Adrenal gland (tissue), 12 donors: ENCODE data around the gene NDUFS5. TPM values are rescaled to one million over a fixed set of nuclear protein-coding genes. Genes with fewer than 3 reads are reported as not detected.

Source experiments
- DNase-seq, 7 donors: peaks; one replicate each; pipeline ENCODE4 v3.0.0-alpha.2; 2019 to 2020
- H3K27ac ChIP-seq, 5 donors: fragments of 200-600 bp; sonication (generic) in 4 of 5; 1 replicate in 3 of 5; 2 replicates in 2 of 5; pipeline versions ENCODE4 v1.5.1 to v1.8.0; 2016 to 2020; ENCODE audit warnings: mild to moderate bottlenecking in 1 of 5
- H3K27me3 ChIP-seq: fragments of 200-600 bp; 2 replicates; pipeline ENCODE4 v1.8.0; 2021
- H3K36me3 ChIP-seq, 2 donors: fragments of 200-600 bp; replicated peaks in 1 of 2; 1 replicate in 1 of 2; 2 replicates in 1 of 2; pipeline versions ENCODE4 v1.5.1 to v1.8.0; 2018 to 2022
- H3K4me1 ChIP-seq, 2 donors: fragments of 200-600 bp; replicated peaks in 1 of 2; 1 replicate in 1 of 2; 2 replicates in 1 of 2; pipeline versions ENCODE4 v1.5.1 to v1.8.0; 2018 to 2021
- H3K4me3 ChIP-seq, 4 donors: fragments of 200-600 bp; sonication (generic) in 3 of 4; one replicate each; pipeline ENCODE4 v1.5.1; 2016 to 2018
- H3K9me3 ChIP-seq, 3 donors: fragments of 200-600 bp; sonication (generic) in 1 of 3; replicated peaks in 1 of 3; 1 replicate in 2 of 3; 2 replicates in 1 of 3; pipeline versions ENCODE4 v1.5.1 to v1.8.0; 2016 to 2021
- CTCF ChIP-seq, 6 experiments: fragments of 450-650 bp in 4 of 6; fragments of 200-600 bp in 2 of 6; sonication (generic) in 1 of 6; IDR thresholded peaks; 1 replicate in 5 of 6; 2 replicates in 1 of 6; pipeline versions ENCODE4 v1.5.1 to v1.8.0; 2016 to 2021; ENCODE audit warnings: antibody characterized with exemption in 6 of 6, mild to moderate bottlenecking in 2 of 6, moderate library complexity in 1 of 6
- POLR2A ChIP-seq, 2 donors: fragments of 450-650 bp; IDR thresholded peaks; one replicate each; pipeline ENCODE4 v1.6.1; 2017; ENCODE audit warnings: antibody characterized with exemption in 2 of 2, mild to moderate bottlenecking in 2 of 2, moderate library complexity in 1 of 2
- WGBS, 4 donors: extraction: QIAGEN DNeasy Blood & Tissue Kit in 2 of 4; methylation state at CpG; one replicate each; pipeline versions ENCODE4 v1.1.5 to v1.1.7; 2013 to 2017; 5-methylcytosine and 5-hydroxymethylcytosine counted together
- intact Hi-C, 2 donors: fragments of 100-400 bp; cut with DNase I; formaldehyde crosslinking; loops; one replicate each; pipeline versions ENCODE4 v1.14.1 to v1.15.0; 2022 to 2023
- polyA plus RNA-seq, 3 donors: library from polyadenylated mRNA; stranded (reverse); fragments of 200-250 nt in 2 of 3; fragments of 350-450 nt in 1 of 3; fragmentation: Illumina TruSeq in 1 of 3; extraction: RNeasy Lipid Tissue Mini Kit (QIAGEN cat#74804) in 1 of 3; gene quantifications; one replicate each; pipeline ENCODE4 v1.2.3, GENCODE V29; 2013 to 2014
- total RNA-seq, 9 donors: library from RNA; depleted of rRNA in 4 of 9; stranded (reverse); fragments of >200 nt in 4 of 9; fragments of 120-200 nt in 1 of 9; fragmentation: NEBNext Ultra II Directional in 1 of 9; extraction: Animal tissue kit (Norgen Biotek cat#: 25700) in 1 of 9; gene quantifications; one replicate each; pipeline versions ENCODE4 v1.1.0 to v1.2.4, GENCODE V29; 2013 to 2023
- donor health status: healthy with polysubstance abuse.
- donor health status: Bipolar disorder and iron deficiency.
- donor health status: DM: yes; HTN: yes; CAD: no.
- donor health status: DM: no; HTN: no; CAD: no.
- donor health status: DM: no; HTN: no; CAD: no.
- donor health status: DM: yes; HTN: yes; CAD: no.

Gene NDUFS5
- total and polyA plus RNA-seq, 12 donors = 201 to 1,638 (median 408) TPM

DNA sequence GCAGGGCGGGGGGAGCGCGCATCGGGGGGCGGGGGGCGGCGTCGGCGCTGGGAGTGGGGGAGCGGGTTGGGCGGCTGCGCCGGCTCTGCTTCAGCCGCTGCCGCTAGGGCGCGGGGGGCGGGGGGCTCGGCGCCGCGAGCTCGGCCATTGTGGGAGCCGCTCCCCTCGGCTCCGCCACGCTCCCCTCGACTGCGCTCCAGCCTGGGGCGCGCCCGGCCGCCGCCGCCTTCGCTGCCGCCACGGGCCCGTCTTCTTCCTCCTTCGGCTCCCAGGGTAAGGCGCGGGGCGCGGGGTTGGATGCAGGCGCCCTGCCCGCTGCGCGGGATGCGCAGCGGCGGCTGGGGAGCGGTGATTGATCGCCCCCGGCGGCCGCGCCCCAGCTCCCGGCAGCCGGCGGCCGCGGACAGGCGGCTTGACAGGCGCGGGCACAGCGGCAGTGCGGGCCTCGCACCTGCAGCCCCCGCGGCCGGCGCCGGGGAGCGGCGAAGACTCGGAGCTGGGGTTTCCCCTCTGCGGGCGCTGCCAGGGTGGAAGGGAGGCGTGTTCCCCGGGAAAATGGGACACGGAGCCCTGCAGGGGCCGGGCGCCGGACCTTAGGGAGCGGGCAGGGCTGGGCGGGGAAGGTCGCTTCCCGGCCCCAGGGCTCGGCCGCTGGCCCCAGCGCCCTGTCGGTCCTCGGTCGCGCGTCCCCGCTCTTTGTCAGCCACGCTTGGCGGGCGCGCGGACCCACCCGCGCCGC, 55.3 kb downstream of the NDUFS5 start:
- peaks cover 10 to 12% of the 10 kb centered on the region in 2 donors for H3K4me1 ChIP-seq
- intact Hi-C loops = loop anchor here in 1 of 2 donors (10.0 kb wide), 1 partner anchor 207 kb away; the partner anchor contains the start of gene MYCBP
- WGBS, 4 donors = 0 to 1% (median 0%) methylated on average over 23 to 102 of the region's 105 CpGs; no CpG with 5 or more reads in 1 of the 4 donors
- DNase-seq = peak in 1 of 7 donors; percentile 36
- H3K4me3 ChIP-seq = peak overlapping the region in 2 of 4 donors; percentile 40 to 85
- H3K27me3 ChIP-seq = no peaks in the 10 kb centered on the region
- no peaks in the 10 kb centered on the region for H3K36me3 ChIP-seq
- H3K9me3 ChIP-seq = no peaks in the 10 kb centered on the region
- peak overlapping the region in 2 of 5 donors; percentile 38 to 73 for H3K27ac ChIP-seq
- TF ChIP-seq POLR2A (IDR thresholded peaks at IDR 0.05) (no peak), CTCF (IDR thresholded peaks at IDR 0.05) (no peak)

DNA sequence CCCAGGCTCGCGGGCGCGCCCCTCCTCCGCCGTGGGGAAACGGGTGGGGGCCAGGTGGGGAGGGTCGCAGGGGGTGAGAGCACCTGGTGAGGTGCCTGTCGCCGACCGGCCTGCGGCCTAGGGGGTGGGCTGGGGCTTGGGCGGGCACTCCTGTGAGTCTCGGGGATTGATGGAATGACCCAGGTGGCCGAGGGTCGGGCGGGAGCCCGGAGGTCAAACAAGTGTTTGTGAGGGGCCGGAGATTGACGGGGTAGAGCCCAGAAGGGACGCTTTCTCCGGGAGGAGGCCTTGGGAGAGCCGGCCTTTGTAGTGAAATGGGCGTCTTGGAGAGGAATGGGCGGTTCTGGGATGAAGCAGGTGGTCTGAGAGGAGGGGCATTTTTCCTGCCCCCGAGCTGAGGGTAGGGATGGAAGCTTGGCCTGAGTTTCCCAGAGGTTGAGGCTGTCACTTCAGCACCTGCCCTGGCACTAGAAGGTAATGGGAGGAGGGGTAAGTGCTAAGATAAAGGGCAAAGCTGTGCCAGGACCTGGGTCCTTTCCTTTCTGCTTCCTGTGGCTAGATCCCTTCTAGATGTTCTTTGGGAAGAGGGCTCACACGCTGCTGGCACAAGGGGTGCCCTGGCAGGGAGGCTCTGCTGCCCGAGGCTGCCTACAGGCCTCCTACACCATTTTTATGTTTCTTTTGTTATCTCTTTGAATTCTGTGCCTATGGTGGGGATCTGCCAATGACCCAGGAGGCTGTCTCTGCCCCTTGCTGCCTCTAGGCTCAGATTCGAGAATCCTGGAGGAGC, 56.1 kb downstream of the NDUFS5 start:
- DNase-seq = no peak
- intact Hi-C loops = loop anchor here in 1 of 2 donors (10.0 kb wide), 1 partner anchor 207 kb away; the partner anchor contains the start of gene MYCBP
- Histone ChIP-seq H3K9me3 (no peaks in the 10 kb centered on the region), H3K4me3 (peak overlapping the region in 2 of 4 donors; percentile 40 to 85), H3K36me3 (no peaks in the 10 kb centered on the region), H3K27me3 (no peaks in the 10 kb centered on the region), H3K27ac (peak overlapping the region in 2 of 5 donors; percentile 30 to 73), H3K4me1 (peaks cover 4% of the 10 kb centered on the region in 2 donors)
- WGBS, 4 donors = 28 to 46% (median 37%) methylated on average over 15 to 29 of the region's 29 CpGs
- TF ChIP-seq POLR2A (IDR thresholded peaks at IDR 0.05) = no peak
- TF ChIP-seq CTCF (IDR thresholded peaks at IDR 0.05) = no peak

DNA sequence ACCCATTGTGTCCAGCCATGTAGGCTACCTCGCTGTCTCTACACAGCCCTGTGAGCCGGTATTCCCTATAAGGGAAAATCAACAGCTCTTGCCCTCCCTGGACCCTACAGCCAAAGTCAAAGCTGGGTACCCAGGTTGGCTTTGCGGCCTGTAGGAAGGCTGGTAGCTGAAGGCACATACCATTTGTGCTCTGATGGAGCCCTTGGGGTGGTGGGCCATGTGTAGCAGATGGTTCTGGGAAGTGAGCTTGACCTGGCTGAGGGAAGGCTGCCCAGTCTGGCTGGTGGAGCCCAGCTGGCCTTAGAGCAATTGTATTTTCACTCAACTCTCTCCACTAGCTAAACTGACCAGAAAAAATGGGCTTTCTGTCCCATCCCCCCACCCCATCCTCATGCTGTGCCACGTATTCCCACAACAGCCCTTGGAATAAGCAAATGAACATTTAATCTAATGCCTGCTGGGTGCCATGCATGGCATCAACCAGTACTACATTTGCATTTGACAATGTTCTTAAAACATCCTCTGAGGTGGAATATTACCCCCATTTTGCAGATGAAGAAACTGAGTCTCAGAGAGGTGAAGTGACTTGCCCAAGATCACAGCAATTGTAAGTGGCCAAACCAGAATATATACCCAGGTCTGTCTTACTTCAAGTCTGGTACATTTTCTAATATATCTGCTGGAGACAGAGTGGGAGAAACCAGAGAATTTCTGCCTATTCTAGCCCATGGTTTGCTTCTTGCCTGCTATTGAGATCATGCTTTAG, 56.8 kb downstream of the NDUFS5 start:
- intact Hi-C loops = loop anchor here in 1 of 2 donors (10.0 kb wide), 1 partner anchor 208 kb away; the partner anchor contains the start of gene MYCBP

DNA sequence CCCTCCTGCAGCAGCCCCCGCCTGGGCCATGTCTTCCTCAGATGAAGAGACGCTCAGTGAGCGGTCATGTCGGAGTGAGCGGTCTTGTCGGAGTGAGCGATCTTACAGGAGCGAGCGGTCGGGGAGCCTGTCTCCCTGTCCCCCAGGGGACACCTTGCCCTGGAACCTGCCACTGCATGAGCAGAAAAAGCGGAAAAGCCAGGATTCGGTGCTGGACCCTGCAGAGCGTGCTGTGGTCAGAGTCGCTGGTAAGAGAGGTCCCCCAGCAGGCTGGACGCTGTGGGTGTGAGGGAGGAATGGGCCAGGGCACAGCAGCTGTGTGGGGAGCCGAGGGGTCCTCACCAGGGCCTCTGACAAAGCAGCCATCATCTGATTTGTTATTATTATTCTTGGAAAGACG, 58.0 kb downstream of the NDUFS5 start:
- Histone ChIP-seq H3K9me3 (no peaks in the 10 kb centered on the region), H3K4me1 (peaks cover 4 to 5% of the 10 kb centered on the region in 2 donors), H3K4me3 (no peak overlapping the region), H3K27ac (no peak overlapping the region), H3K27me3 (no peaks in the 10 kb centered on the region), H3K36me3 (no peaks in the 10 kb centered on the region)
- DNase-seq = no peak
- no peak for TF ChIP-seq CTCF (IDR thresholded peaks at IDR 0.05)
- no peak for TF ChIP-seq POLR2A (IDR thresholded peaks at IDR 0.05)
- WGBS, 4 donors = 85 to 95% (median 93%) methylated on average over 15 to 17 of the region's 17 CpGs
- intact Hi-C loops = loop anchor here in 1 of 2 donors (10.0 kb wide), 1 partner anchor 209 kb away; the partner anchor contains the start of gene MYCBP

More for the DNA sequence above, 56.8 kb downstream of the NDUFS5 start:
- DNase-seq = no peak
- H3K4me1 ChIP-seq = peaks cover 4% of the 10 kb centered on the region in 2 donors
- no peak for TF ChIP-seq POLR2A (IDR thresholded peaks at IDR 0.05)
- no peak overlapping the region for H3K4me3 ChIP-seq
- H3K36me3 ChIP-seq = no peaks in the 10 kb centered on the region
- 96 to 100% (median 98%) methylated on average over 2 to 4 of the region's 4 CpGs for WGBS, 4 donors
- no peaks in the 10 kb centered on the region for H3K9me3 ChIP-seq
- no peaks in the 10 kb centered on the region for H3K27me3 ChIP-seq
- H3K27ac ChIP-seq = peak overlapping the region in 1 of 5 donors; percentile 34

Other genes with a start within 250 kb of the NDUFS5 start
- gene RRAGC, start 166.6 kb upstream of the NDUFS5 start, total RNA-seq = 10 to 100 TPM in 8 of 9 donors, 1 to 10 TPM in 1; 8.8 to 27.7 (median 16.9) TPM
- gene RRAGC, start 166.6 kb upstream of the NDUFS5 start, polyA plus RNA-seq = 10 to 100 TPM in 1 of 3 donors, 1 to 10 TPM in 2; 7.5 to 28.8 (median 9.8) TPM
- gene MYCBP, start 153.0 kb upstream of the NDUFS5 start, total RNA-seq = 10 to 100 TPM in 8 of 9 donors, 1 to 10 TPM in 1; 6.8 to 97.3 (median 18.5) TPM
- 10 to 100 TPM in 1 of 3 donors, 1 to 10 TPM in 2; 5.5 to 36.1 (median 7.7) TPM for gene MYCBP, start 153.0 kb upstream of the NDUFS5 start, polyA plus RNA-seq
- gene GJA9, start 144.8 kb upstream of the NDUFS5 start, total RNA-seq = not detected
- not detected for gene GJA9, start 144.8 kb upstream of the NDUFS5 start, polyA plus RNA-seq
- gene RHBDL2, start 84.5 kb upstream of the NDUFS5 start, total RNA-seq = under 1 TPM in 4 of 9 donors, not detected in 5; 0.11 to 0.69 (median 0.44) TPM
- under 1 TPM; 0.07 to 0.35 (median 0.24) TPM for gene RHBDL2, start 84.5 kb upstream of the NDUFS5 start, polyA plus RNA-seq
- gene AKIRIN1, start 35.1 kb upstream of the NDUFS5 start, total RNA-seq = 10 to 100 TPM; 25.8 to 71.3 (median 42.9) TPM
- gene AKIRIN1, start 35.1 kb upstream of the NDUFS5 start, polyA plus RNA-seq = 10 to 100 TPM in 2 of 3 donors, 1 to 10 TPM in 1; 9.1 to 56.0 (median 14.8) TPM
- 100 to 1,000 TPM; 189 to 334 (median 220) TPM for gene MACF1, start 178.3 kb downstream of the NDUFS5 start, total RNA-seq
- 100 to 1,000 TPM in 2 of 3 donors, 10 to 100 TPM in 1; 85.1 to 108 (median 108) TPM for gene MACF1, start 178.3 kb downstream of the NDUFS5 start, polyA plus RNA-seq